Transverse colon (tissue), 4 donors: ENCODE measurements around the gene IFNG.

ENCODE experiments used
- CTCF ChIP-seq, 5 experiments: fragments of 200-600 bp in 3 of 5; fragments of 450-650 bp in 2 of 5; sonication (generic) in 3 of 5; IDR thresholded peaks; 1 replicate in 2 of 5; 2 replicates in 3 of 5; pipeline ENCODE4 v1.5.1; 2016 to 2017; ENCODE audit warnings: antibody characterized with exemption in 5 of 5, inconsistent platforms in 3 of 5, mild to moderate bottlenecking in 2 of 5, moderate library complexity in 1 of 5
- EP300 ChIP-seq: sonication (generic); formaldehyde crosslinking; IDR thresholded peaks from one replicate; pipeline ENCODE4 v1.6.1; 2017; ENCODE audit warnings: antibody characterized with exemption, low read depth
- POLR2A ChIP-seq: fragments of 450-650 bp; IDR thresholded peaks from one replicate; pipeline ENCODE4 v1.6.1; 2016; ENCODE audit warnings: antibody characterized with exemption, mild to moderate bottlenecking, moderate library complexity
- POLR2AphosphoS5 ChIP-seq, 3 donors: sonication (generic); formaldehyde crosslinking; IDR thresholded peaks; one replicate each; pipeline ENCODE4 v1.6.1; 2016; ENCODE audit warnings: antibody characterized with exemption in 3 of 3

- TF ChIP-seq CTCF (IDR thresholded peaks at IDR 0.05): no peak
- TF ChIP-seq POLR2A: no peak
- no peak for TF ChIP-seq POLR2AphosphoS5 (IDR thresholded peaks at IDR 0.05)
- TF ChIP-seq EP300: no peak
Observed at GRCh38 chr12:68185598-68185997, 26.1 kb upstream of the IFNG start.
